Measurements from ENCODE around the gene SLC9C1. TPM values are rescaled to one million over a fixed set of nuclear protein-coding genes. Genes with fewer than 3 reads are reported as not detected.

The SLC9C1 gene
- total RNA-seq, 1 experiment from 2014 or later, result 0.79 TPM

DNA sequence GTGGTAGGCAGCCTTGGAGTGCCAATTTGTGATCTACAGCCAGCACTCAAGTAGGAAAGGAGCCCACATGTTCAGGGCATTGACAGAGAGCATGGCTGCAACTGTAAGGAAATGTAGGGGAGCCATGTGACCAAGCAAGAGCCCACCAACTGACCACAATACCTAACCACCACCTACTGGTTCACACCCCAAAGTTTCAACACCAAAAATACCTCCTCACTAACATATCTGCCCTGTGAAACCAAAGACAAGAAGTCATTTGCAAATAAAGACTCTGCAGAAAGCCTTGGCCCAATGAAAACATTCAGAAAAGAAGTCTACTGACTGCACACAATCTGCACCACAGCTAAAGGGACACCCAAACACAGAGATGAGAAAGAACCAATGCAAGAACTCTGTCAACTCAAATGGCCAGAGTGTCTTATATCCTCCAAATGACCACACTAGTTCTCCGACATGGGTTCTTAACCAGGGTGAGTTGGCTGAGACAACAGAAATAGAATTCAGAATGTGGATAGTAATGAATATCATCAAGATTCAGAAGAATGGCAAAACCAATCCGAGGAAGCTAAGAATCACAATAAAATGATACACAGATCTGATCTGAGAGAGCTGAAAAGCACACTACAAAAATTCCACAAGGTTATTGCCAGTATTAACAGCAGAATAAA, 40.6 kb downstream of the SLC9C1 start:
- H2AFZ ChIP-seq (ENCODE audit: low read depth, low read length, poor library complexity, severe bottlenecking), result no peak overlapping the region
- no peaks in the 10 kb centered on the region for H4K20me1 ChIP-seq (ENCODE audit: insufficient read depth)
- H3K4me2 ChIP-seq (ENCODE audit: low read length), result no peak overlapping the region
- DNase-seq (ENCODE audit: low read depth, low spot score) (no peak), ATAC-seq (no peak)
- RAD21 ChIA-PET (ENCODE audit: low non-redundant PET in 1 of 2, low total read pairs in 2 of 2, uncharacterized antibody in 2 of 2, unreplicated experiment in 2 of 2), result no interaction called here
- POLR2A ChIA-PET, result no interaction called here
- no peaks in the 10 kb centered on the region for H3K4me1 ChIP-seq (ENCODE audit: control insufficient read depth in 1 of 2, insufficient read depth in 2 of 2, low read length in 2 of 2)
- H3K27ac ChIP-seq (ENCODE audit: low read depth, low read length), result no peak overlapping the region
- no peak for TF ChIP-seq CBX3 (IDR thresholded peaks at IDR 0.05; ENCODE audit: low read depth)
- no peak for TF ChIP-seq EZH2phosphoT487 (IDR thresholded peaks at IDR 0.05; ENCODE audit: borderline replicate concordance)
- no peak for TF ChIP-seq CEBPB (IDR thresholded peaks at IDR 0.05; ENCODE audit: low read depth)
- no peak for TF ChIP-seq ZFX (IDR thresholded peaks at IDR 0.05)
- no peak for TF ChIP-seq TCF7L2 (IDR thresholded peaks at IDR 0.05; ENCODE audit: borderline replicate concordance, extremely low read depth, insufficient read depth, insufficient read length)
- no peak for TF ChIP-seq FOSL1 (IDR thresholded peaks at IDR 0.05; ENCODE audit: low read depth)
- no peak overlapping the region for H3K4me3 ChIP-seq (replicated peaks in 1 of 2; ENCODE audit: low read depth in 1 of 2, low read length in 2 of 2)
- no peaks in the 10 kb centered on the region for H3K79me2 ChIP-seq (ENCODE audit: insufficient read depth, low read length)
- BruUV-seq (replicated peaks), result no TSS peak
- no peaks in the 10 kb centered on the region for H3K27me3 ChIP-seq (ENCODE audit: insufficient read depth, low read length)
- no peaks in the 10 kb centered on the region for H3K36me3 ChIP-seq (ENCODE audit: control insufficient read depth in 1 of 2, insufficient read depth in 2 of 2, low read length in 2 of 2)
- CTCF ChIA-PET, result no interaction called here
- H3K9me3 ChIP-seq (ENCODE audit: control insufficient read depth in 1 of 2, insufficient read depth in 1 of 2, low read depth in 1 of 2, low read length in 2 of 2), result no peaks in the 10 kb centered on the region
- intact Hi-C loops (cut with micrococcal nuclease), result no loop called here
- H3K9me2 ChIP-seq (ENCODE audit: insufficient read depth), result no peaks in the 10 kb centered on the region
- no peak overlapping the region for H3K9ac ChIP-seq (ENCODE audit: low read length)

DNA sequence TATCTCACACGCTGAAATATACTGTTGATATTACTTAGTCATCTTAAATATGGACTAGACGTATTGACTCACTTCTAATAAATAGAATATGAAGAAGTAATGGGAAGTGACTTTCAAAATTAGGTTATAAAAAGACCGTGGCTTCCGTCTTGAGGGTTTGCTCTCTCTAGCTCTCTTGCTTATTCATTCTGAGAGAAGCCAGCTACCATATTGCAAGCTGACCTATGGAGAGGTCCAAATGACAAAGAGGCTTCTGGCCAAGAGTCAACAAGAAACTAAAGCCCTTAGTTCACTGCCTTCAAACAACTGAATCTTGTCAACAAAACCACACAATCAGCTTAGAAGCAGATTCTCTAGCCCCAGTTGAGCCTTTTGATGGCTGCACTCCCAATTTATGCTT, 46.1 kb downstream of the SLC9C1 start:
- Histone ChIP-seq H3K27me3 (ENCODE audit: insufficient read depth, low read length) (no peaks in the 10 kb centered on the region), H3K9me2 (ENCODE audit: insufficient read depth) (no peaks in the 10 kb centered on the region), H3K9me3 (ENCODE audit: control insufficient read depth in 1 of 2, insufficient read depth in 1 of 2, low read depth in 1 of 2, low read length in 2 of 2) (no peaks in the 10 kb centered on the region), H3K4me3 (replicated peaks in 1 of 2; ENCODE audit: low read depth in 1 of 2, low read length in 2 of 2) (no peak overlapping the region), H3K4me2 (ENCODE audit: low read length) (no peak overlapping the region), H3K36me3 (ENCODE audit: control insufficient read depth in 1 of 2, insufficient read depth in 2 of 2, low read length in 2 of 2) (no peaks in the 10 kb centered on the region), H3K79me2 (ENCODE audit: insufficient read depth, low read length) (no peaks in the 10 kb centered on the region), H3K4me1 (ENCODE audit: control insufficient read depth in 1 of 2, insufficient read depth in 2 of 2, low read length in 2 of 2) (no peaks in the 10 kb centered on the region), H4K20me1 (ENCODE audit: insufficient read depth) (no peaks in the 10 kb centered on the region), H2AFZ (ENCODE audit: low read depth, low read length, poor library complexity, severe bottlenecking) (no peak overlapping the region), H3K9ac (ENCODE audit: low read length) (no peak overlapping the region), H3K27ac (ENCODE audit: low read depth, low read length) (no peak overlapping the region)
- TF ChIP-seq CBX3 (IDR thresholded peaks at IDR 0.05; ENCODE audit: low read depth) (no peak), RAD21 (IDR thresholded peaks at IDR 0.05; ENCODE audit: low read depth) (no peak), SP1 (IDR thresholded peaks at IDR 0.05; ENCODE audit: low read depth) (no peak), FOSL1 (IDR thresholded peaks at IDR 0.05; ENCODE audit: low read depth) (no peak), EGR1 (IDR thresholded peaks at IDR 0.05; ENCODE audit: low read depth) (no peak), TCF7L2 (IDR thresholded peaks at IDR 0.05; ENCODE audit: borderline replicate concordance, extremely low read depth, insufficient read depth, insufficient read length) (no peak)
- TF ChIP-seq, protein P1, sequence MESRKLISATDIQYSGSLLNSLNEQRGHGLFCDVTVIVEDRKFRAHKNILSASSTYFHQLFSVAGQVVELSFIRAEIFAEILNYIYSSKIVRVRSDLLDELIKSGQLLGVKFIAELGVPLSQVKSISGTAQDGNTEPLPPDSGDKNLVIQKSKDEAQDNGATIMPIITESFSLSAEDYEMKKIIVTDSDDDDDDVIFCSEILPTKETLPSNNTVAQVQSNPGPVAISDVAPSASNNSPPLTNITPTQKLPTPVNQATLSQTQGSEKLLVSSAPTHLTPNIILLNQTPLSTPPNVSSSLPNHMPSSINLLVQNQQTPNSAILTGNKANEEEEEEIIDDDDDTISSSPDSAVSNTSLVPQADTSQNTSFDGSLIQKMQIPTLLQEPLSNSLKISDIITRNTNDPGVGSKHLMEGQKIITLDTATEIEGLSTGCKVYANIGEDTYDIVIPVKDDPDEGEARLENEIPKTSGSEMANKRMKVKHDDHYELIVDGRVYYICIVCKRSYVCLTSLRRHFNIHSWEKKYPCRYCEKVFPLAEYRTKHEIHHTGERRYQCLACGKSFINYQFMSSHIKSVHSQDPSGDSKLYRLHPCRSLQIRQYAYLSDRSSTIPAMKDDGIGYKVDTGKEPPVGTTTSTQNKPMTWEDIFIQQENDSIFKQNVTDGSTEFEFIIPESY (IDR thresholded peaks at IDR 0.05; ENCODE audit: extremely low read depth, insufficient replicate concordance, low read length), result no peak
- no TSS peak for BruUV-seq (replicated peaks)
- DNase-seq (ENCODE audit: low read depth, low spot score) (no peak), ATAC-seq (no peak)
- ChIA-PET RAD21 (ENCODE audit: low non-redundant PET in 1 of 2, low total read pairs in 2 of 2, uncharacterized antibody in 2 of 2, unreplicated experiment in 2 of 2) (no interaction called here), CTCF (no interaction called here), POLR2A (no interaction called here)
- intact Hi-C loops (cut with micrococcal nuclease), result no loop called here

Data from HCT116 (cell line).